Stimulated activated CD8-positive, alpha-beta memory T cell treated with anti-CD3 and anti-CD28 coated beads, Interleukin-15, amount 100 ng/mL, for 24 hours (primary cell): Measurements from ENCODE around the gene BIN2.
"Not testable (repeated sequence)": the region's sequence is repeated elsewhere in the genome, so short reads cannot be mapped to it uniquely, and the experiment has no call there.

ENCODE experiments used
- DNase-seq: peaks from one replicate; pipeline ENCODE4 v3.0.0-alpha.2; 2020; ENCODE audit warnings: low read depth

BIN2 gene

DNA sequence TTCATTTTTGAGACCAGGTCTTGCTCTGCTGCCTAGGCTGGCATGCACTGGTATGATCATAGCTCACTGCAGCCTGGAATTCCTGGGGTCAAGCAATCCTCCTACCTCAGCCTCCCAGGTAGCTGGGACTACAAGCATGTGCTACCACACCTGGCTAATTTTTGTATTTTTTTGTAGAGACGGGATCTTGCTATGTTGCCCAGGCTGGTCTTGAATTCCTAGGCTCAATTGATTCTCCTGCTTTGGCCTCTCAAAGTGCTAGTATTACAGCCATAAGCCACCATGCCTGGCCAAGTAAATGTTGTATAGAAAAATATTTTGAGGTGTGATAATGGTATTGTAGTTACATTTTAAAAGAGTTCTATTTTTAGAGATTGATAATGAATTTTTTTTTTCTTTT, 12.6 kb downstream of the BIN2 start:
- DNase-seq: no peak

- no peak for DNase-seq
Measured at GRCh38 chr12:51307655-51308593, 16.1 kb downstream of the BIN2 start.

GRCh38 chr12:51306507-51306906, 17.5 kb downstream of the BIN2 start:
- no peak for DNase-seq

DNA sequence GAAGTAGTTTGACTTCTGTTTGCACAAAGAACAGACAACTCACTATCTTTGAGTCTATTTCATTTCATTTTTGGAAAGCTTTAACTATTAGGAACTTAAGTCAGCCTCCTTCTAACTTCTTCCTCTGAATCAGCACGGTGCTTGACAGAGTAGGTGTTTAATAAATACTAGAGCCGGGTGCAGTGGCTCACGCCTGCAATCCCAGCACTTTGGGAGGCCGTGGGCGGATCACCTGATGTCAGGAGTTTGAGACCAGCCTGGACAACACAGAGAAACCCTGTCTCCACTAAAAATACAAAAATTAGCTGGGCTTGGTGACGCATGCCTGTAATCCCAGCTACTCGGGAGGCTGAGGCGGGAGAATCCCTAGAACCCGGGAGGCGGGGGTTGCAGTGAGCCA, 23.2 kb downstream of the BIN2 start:
- DNase-seq: not testable (repeated sequence)

DNA sequence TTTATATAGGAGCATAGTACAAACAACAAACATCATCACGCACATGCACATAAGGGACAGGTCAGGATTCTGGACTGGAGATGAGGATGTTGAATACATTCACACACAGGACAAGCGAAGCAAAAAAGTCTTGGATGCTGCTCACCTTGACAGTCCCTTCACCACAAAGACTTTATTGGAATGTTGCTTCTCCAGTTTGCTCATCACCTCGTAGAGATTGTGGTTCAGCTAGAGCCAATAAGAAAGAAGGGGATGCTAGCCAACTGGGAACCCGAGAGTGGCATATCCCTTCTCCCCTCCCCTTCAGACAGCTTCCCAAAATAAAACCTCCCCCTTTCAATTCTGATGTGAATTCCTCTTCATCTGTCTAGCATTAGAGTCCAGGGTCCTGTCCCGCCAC, 28.3 kb downstream of the BIN2 start:
- DNase-seq: no peak

DNA sequence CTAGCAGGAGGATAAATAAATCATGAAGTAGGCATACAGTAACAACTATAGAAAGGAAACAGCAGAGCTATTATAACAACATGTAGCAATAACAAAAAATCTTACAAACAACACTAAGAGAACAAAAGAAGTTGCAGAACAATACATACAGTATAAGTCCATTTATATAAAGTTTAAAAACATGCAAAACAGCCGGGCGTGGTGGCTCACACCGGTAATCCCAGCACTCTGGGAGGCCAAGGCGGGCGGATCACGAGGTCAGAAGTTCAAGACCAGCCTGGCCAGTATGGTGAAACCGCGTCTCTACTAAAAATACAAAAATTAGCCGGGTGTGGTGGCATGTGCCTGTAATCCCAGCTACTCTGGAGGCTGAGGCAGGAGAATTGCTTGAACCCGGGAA, 29.9 kb downstream of the BIN2 start:
- not testable (repeated sequence) for DNase-seq

DNA sequence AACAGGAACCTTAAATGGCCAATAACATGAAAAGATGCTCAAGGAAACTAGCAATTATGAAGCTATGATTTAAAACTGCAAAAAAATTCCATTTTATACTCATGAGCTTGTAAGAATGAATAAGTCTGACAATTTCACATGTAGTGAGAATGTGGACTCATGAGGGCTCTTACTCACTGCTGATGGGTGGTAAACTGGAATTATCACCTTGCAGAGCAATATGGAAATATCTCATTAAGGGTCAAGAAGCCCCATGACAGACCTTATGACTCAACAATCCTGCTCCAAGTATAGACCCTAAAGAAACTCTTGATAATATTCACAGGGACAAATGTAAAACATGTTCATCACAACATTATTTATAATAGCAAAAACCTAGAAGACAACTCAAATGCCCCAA, 30.3 kb downstream of the BIN2 start:
- DNase-seq: no peak

- not testable (repeated sequence) for DNase-seq
Measured at GRCh38 chr12:51291603-51292513, 32.1 kb downstream of the BIN2 start.

DNA sequence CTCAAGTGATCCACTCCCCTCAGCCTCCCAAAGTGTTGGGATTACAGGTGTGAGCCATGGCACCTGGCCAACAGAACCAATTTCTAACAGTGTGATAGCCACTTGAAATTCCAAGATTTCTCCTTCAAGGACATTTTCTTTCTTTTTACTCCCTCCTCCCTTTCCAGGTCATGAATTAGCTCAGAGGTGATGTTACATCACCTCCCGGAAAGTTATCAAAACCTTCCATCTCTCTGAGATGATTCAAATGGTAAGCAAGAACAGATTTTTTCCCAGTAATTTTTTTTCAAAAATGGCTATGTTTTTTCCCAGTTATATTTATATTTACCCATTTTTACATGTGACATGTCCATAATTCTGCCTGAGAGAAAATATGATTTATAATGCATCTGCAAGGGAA, 38.1 kb downstream of the BIN2 start:
- no peak for DNase-seq

DNA sequence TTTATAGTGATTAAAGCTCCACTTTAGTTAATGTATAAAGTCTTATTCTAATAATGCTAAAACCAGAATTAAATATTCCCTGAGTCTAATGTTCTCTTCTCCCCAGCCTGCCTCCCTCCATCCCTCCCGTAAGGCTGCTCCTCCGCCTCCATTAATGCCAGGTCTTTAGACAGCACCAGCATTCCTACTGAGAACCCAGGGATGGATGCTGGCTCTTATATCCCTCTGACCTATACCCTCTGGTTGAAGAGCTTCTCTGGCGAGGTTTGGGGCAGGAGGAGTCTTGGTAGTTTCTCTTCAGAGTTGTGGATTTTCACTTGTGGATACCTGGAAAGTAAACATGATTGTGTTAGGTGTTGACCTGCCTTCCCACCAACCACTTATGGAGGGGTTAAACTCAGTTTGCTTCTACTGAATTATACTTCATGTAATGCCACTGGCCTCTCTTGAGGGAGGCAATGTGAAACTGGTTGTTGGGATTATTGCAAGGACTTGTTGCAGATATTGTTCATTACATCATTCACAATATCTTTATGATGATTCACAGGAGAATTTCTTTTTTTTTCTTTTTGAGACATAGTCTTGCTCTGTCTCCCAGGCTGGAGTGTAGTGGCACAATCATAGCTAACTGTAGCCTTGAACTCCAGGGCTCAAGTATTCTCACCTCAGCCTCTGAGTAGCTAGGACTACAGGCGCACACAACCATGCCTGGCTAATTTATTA, 42.6 kb downstream of the BIN2 start:
- no peak for DNase-seq

- no peak for DNase-seq
Measured at GRCh38 chr12:51275088-51275487, 48.9 kb downstream of the BIN2 start.

GRCh38 chr12:51272810-51273209, 51.2 kb downstream of the BIN2 start:
- not testable (repeated sequence) for DNase-seq

- DNase-seq: no peak
Measured at GRCh38 chr12:51270951-51271518, 52.9 kb downstream of the BIN2 start.

DNA sequence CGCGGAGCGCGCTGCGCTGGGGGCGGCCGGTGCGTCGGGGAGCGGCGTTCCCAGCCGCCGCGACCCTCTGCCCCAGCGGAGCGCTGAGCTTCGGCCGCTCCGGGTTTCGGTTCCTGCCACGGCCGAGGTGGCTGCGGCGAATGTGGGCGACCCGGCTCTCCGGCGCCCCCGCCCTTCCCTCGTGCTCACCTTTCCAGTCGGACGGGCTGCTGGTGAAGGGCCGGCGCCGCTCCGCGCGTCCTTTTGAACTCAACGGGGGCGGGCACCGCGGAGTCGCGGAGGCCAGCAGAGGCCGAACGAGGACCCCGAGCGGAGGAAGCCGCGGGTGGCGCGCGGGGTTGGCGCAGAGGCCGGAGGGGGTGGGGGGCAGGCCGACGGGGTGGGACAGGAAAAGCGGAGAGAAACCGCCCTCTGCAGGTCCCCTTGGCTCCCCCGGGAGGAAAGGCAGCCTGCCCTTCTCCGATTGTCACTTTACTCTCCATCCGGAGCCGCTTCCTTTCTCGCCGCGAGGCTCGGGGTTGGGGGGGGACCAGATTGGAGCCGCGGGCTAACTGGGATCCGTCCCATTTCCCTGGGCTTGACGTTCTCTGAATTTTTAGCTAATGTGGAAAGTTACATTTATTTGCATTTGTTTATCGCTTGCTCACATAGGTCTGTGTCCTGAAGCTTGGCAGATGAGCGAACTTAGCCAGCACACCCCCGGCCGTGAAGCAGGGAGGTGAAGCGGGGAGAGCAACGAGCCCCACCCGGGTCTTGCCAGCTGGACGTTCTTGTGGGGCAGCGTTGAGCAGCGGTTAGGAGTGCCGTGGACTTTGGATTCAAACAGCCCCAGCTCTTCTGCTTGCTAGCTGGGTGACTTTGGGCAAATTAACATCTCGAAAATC, 53.7 kb downstream of the BIN2 start, which contains the start of gene SMAGP:
Gene SMAGP (minus strand): TSS at position 349 of the 884 bp plus-strand sequence. CDS start 1,137 bp downstream, outside the sequence.
- no peak for DNase-seq

DNA sequence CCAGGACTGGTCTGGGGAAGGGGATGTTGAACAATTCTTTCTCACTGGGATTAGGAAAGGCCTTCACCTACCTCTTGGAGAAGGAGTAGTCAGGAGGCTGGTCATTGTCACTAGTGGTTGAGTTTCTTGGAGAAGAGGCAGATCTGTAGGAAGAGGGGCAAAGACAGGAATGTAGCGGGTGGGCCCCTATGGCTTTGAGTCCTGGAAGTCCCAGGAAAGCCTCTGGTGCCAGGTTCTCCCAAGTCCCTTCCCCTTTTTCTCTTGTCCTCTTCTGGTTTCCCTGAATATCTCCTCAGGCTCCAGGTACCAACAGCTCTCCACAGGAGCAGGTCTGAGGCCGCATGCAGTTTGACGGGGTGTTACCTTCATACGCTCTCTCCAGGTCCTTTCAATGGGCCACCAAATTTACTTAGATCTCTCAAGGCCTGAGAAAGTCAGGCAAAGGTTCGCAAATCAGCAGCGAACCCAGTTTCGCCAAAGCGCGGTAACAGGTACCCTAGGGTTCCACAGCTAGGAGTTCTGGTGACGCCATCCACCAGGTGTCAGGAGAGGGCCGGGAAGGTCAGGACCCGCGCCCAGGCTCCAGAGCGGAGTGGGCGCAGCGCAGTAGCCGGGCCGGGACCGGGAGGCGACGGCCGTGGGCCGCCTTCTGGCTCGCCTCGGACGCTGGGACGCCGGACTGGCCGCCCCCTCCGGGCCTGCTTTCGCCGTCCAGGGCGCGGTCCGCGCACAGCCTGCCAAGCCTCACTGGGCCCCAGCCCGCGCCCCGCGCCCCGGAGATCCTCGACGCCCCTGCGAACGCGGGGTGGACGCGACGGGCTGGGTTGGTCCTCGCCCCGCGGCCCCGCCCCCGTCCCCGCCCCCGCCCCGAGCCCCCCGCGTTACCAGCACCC, 54.6 kb downstream of the BIN2 start:
- no peak for DNase-seq

DNA sequence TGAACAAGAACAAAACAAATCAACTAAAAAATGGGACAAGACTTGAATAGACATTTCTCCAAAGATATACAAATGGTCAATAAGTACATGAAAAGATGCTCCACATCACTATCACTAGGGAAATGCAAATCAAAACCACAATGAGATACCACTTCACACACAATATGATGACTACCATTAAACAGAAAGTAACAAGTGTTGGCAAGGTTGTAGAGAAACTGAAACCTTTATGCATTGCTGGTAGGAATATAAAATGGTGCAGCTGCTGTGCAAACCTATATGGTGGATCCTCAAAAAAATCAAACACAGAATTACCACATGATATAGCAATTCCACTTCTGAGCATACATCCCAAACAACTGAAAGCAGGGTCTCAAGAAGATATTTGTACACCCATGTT, 59.0 kb downstream of the BIN2 start:
- no peak for DNase-seq

DNA sequence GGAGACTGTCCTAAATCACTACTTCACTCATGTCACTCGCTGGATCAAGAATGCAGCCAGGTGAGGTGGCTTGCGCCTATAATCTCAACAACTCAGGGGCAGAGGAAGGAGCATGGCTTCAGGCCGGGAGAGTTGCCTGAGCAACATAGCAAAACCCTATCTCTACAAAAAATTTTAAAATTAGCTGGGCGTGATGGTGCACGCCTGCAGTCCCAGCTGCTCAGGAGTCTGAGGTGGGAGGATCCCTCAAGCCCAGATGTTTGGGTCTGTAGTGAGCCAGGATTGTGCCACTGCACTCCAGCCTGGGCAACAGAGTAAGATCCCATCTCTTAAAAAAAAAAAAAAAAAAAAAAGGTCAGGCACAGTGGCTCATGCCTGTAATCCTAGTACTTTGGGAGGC, 59.7 kb downstream of the BIN2 start:
- DNase-seq: no peak

GRCh38 chr12:51263341-51263740, 60.6 kb downstream of the BIN2 start:
- DNase-seq: no peak

DNA sequence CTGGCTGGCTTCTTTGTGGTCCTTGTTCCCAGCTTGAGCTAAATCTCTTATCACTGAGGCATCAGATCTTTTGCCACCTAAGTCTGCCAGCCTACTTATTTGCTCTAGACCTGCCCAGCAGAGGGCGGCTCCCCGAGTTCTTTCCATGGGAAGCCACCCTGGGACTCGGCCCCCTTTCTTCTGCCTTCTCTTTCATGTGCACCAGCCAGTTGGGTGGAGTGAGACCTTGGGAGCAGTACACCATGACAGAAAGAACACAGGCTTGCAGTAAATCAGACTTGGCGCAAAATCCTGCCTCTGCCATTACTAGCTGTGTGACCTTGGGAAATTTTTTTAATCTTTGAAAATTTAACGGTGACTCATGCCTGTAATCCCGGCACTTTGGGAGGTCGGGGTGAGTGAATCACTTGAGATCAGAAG, 61.2 kb downstream of the BIN2 start:
- no peak for DNase-seq

- DNase-seq: not testable (repeated sequence)
Measured at GRCh38 chr12:51259600-51259999, 64.4 kb downstream of the BIN2 start.
